NT2/D1 (cell line): Measurements from ENCODE around the gene NDUFS4.

Source experiments
- SUZ12 ChIP-seq: IDR thresholded peaks from 2 replicates; pipeline ENCODE4 v1.6.1; 2011; ENCODE audit not compliant: insufficient read length, insufficient read depth; ENCODE audit errors: extremely low read depth
- ZNF274 ChIP-seq: IDR thresholded peaks from 2 replicates; pipeline ENCODE4 v1.6.1; 2011; ENCODE audit warnings: mild to moderate bottlenecking, low read depth, low read length

DNA sequence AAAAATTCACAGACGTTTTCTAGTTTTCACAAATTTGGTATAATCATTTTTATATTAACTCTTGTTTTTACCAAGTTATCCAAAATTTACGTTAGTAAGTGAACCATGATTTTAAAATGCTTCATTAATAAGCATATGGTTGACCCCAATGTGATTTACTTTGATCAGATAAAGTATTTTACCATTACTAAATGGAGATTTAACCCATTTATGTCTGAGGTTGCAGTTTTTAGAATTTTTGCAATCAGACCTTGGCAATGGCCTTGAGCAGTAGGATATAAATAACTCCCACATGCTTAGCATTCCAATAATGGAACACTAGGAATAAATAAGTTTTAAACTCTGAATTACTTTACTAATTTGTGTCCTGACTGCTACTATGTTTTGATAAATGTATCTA lies 84.6 kb downstream of the NDUFS4 start:
- TF ChIP-seq ZNF274 (no peak), SUZ12 (no peak)
